GM10847 (cell line): ENCODE data around the gene RFX7.

Experiments
- POLR2A ChIP-seq: IDR thresholded peaks from 2 replicates; pipeline ENCODE4 v1.6.1; 2011; ENCODE audit not compliant: insufficient read length; ENCODE audit errors: extremely low read depth

RFX7 gene

DNA sequence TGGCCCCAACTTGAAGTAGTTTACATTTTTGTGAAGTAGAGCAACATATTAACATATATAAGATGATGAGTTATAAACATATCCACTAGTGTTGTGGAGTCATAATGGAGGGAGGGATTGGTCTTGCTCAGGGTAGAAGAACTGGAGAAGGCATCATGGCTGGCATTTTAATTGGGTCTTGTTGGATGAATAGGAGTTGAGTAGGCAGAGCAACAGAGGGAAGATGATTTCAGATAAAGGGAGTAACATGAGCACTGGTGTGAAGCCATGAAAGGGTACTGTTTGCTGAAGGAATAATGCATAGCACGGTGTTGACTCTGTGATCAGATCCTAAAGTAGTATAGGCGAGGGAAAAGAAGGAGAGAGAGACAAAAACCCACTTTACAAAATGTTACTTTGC is 3.6 kb upstream of the RFX7 start:
- TF ChIP-seq POLR2A, result no peak

DNA sequence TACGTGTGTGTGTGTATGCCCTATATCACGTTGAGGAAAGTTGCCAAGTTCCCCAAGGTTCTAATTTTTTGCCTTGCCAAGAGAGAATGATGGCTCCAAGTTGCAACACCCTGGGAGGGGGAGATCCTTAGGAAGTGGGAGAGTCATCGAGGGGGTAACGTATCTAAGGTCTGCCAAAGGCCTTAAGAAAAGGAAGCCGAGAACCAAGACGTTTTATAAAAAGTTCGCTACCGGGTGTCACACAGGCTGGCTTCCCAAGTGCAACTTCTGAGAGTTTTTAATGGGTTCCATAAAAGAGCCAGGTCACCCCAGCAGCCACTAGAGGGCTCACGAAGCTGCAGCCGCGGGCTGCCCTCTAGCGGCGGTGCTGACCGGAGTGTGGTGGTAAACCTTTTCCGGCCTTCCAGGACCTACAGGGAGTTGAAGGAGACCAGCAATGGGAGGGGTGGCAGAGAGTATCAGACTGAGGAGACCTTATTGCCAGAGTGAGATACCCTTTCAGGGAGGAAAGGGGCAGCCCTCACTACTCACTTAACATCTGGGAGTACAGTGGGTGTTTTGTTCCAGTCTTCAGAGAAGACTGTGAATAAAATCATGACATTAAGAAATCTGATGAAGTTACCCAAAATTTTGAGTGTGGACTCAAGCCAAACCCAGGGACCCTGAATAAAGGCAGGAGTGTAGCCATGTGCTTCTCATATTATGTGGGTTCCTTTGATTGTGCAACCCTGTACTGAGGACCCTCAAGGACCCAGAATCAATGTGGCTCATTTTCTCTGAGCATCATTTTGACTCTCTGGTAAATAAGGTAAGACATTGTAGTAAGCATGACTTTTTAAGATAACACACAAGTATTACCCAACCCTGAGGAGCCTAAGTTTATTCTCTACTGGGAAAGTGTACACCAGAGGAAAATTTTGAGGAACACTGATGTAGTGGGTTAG is 2.5 kb upstream of the RFX7 start:
- TF ChIP-seq POLR2A, result peak; percentile 33

DNA sequence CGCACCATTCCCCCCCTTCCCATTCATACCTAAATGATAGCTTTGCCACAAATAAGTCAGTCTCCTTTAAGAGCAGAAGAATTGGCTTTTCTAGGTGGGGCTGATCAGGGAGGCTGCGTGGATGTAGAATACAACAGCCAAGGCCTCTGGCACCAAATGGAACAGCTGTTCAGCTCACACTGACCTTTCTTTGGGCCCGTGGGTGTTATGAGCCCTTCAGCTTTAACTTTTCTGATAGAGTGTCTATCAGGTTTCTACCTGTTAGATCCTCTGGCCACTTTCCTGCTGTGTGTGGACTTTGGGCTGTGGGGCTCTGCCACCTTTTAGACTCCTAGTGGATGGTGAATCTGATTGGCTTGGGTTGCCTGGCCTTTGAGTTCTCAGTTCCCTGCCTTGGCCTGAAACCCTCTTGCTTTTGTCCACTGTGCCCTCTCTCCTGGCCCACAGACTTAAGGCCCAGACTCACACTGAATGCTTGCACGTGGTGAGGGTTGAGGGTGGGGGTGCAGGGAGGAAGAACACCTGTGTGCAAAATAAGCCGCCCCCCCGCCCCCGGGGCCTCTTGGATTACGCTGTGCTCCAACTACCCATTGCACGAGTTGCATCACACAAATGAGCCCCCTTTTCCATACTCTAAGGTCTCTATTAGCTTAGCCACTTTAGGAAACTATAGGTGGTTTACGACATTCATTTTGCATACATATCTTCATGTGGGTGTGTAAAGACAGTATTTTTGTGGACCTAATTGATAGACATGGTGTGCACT is 1.3 kb upstream of the RFX7 start:
- no peak for TF ChIP-seq POLR2A

DNA sequence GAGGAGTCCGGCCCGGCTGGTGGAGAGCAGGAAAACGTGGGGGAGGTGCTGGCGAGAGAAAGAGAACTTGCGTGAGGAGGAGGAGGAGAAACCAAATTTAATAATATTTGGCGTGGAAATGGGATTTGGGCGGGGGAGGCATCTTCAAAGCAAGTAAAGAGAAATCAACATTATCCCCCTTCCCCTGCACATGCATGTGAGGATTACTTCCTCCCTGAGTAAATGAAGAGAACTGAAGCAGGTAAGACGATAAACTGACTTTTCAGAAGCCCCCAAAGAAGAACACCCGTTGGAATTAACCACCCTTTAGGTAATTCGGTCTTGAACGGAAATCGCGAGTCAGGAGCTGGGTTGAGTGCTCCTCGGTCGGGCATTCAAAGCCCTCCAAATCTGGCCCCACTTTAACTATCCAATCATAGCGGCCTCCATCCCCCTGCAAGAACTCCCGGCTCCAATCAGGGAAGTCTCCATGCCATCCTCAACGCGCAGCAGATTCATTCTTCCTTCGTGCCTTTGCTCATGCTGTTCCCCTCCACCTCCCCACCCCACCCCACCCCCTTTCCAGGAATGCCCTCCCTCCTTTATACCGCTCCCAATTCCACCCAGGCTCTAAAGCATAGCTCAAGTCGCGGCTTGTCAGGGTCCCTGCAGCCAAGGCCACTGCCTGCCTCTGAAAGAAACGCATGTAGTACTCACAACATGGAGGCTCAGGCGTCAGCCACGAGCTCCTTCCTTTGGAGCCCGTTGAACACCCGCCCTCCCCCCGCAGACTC is 545 bp upstream of the RFX7 start:
- no peak for TF ChIP-seq POLR2A

DNA sequence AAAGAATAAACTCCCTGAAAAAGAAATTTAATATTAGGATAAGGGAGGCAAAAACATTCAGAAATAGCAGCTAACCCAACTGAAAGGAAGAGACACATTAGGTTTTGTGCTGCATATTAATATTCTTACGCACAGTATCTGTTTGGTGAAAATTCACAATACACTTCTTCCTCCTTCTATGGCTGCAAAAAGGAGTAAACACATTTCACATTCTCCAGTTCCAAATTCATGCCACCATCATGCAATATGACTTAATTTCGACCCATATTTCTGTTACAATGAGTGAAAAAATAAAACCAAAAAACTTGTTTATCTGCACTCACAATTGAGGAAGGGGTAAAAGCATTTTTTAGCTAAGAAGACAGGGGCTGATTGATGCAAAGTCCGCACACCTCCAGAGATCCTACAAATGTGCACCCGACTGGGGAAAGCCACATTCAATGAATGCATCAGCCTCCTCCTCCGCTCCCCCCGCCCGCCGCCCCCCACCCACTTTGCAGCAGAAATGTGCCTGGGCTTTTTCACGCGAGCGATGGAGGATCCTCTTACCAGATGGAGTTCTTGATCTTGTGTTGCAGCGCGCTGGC is 1.0 kb downstream of the RFX7 start:
- TF ChIP-seq POLR2A, result no peak

DNA sequence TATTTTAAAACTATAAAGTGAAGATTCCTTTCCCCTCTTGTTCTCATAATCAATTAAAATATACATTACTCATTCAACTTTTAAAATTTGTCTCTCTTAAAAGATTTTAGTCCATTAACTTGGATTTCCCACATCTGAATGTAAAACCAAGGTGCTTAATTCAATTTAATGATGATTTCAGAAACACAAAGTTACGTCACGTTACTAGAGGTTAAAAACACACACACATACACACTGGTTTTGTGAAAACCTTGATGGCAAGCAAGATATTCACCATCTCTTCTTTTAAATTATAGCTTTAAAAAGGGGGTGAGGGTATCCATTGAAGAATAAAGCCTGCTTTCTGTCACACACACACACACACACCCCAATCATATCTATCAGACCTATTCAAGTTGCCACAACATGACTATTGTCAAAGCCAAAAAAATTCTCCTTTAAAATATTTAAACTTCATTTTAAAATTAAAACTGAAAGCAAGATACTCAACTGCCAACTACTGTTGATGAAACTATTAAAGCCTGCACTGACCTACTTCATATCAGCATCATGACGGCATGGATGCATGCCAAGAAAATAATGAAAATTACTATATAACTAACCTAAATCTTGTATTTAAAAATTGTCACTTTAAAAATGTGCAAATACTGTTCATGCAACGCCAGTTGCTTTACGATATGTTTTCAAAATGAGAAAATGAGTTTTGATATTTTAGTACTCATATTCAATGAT is 2.1 kb downstream of the RFX7 start:
- TF ChIP-seq POLR2A, result no peak

DNA sequence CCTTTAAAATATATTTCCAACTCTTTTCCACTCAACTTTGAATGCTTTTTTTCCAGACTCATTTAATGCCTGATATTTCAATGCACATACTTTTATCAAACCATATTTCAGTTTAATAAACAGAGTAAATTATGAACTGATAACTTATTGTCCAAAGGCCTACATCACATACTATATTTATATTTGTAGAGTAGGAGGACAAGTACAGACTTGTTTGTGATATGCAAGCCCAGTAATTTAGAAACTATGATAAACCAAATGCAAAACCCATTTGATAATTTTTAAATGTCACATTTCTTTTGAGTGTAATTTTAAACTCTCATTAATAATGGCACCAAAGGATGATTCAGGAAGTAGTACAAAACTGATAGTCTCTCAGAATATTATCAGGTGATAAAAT is 3.3 kb downstream of the RFX7 start:
- TF ChIP-seq POLR2A, result no peak

DNA sequence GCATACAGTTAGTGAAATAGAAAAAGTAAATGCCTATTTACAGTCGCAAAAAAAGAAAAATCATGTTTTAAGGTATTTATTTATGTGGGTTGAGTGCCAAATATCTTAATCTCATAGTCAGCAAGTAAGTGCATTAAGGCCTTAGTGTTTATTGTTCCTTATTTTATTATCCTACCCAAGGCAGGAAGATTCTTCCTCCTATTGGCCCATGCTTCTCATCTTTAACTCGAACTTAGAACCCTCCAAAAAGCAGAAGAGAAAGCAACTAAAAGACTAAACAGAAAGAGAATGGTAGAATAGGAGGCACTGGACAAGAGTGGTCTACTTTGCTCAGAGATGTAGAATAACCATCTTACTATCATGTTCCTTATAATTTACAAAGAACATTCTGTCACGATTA is 7.5 kb downstream of the RFX7 start:
- no peak for TF ChIP-seq POLR2A

DNA sequence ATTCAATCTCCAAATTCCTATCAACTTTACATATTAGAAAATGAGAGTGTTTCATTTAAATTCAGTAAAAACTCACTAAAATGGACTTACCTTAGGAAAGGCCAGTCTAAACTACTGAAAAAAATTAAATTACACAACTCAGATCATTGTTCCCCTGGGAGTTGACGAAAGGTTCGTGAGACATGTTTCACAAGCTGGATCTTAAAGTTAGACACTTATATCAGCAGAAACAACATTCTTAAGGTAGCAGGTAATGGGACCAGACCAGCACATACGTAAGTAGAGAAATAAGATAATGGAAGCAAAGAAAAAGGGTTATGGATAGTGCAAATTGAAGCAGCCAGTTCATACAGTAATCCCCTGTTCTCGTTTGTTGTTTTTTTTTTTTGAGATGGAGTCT is 8.9 kb downstream of the RFX7 start:
- TF ChIP-seq POLR2A, result no peak

DNA sequence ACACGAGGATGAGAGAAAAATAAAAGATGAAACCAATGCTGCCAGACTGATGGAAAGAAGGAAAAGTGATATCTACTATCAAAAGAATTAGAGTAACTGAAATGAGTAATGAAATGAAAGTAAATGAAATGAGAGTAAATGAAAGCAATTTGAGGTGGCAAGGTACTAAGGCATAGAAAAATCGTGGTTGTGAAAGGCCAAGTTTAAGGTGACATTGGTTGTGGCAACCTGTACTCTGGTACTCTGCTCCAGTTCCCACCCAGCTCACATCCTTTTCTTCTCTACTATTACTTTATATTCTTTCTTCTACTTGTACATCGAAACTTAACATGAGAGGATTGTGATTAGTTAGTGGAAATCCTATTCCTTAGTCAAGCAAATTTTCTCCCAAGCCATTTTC is 10.1 kb downstream of the RFX7 start:
- no peak for TF ChIP-seq POLR2A

DNA sequence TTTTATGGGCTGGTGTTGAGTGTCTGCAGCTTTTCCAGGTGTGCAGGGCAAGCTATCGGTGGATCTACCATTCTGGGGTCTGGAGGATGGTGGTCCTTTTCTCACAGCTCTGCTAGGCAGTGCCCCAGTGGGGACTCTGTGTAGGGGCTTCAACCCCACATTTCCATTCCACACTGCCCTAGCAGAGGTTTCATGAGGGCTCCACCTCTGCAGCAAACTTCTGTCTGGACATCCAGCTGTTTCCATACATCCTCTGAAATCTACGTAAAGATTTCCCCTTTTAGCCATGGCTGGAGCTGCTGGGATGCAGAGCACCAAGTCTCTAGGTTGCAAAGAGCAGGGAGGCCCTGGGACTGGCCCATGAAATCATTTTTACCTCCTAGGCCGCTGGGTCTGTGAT is 11.6 kb downstream of the RFX7 start:
- no peak for TF ChIP-seq POLR2A

DNA sequence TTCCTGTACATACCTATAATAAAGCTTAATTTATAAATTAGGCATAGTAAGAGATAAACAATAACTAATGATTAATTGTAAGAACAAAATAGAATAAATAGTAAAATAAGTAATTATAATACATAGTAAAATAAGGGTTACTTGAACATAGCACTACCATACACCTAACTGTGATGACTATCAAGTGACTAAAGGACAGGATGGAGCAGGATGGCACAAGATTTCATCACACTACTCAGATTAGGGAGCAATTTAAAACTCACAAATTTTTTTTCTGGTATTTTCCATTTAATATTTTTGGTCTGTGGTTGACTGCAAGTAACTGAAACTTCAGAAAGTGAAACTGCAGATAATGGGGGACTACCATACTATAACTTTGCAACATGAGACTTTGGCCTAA is 14.8 kb downstream of the RFX7 start:
- no peak for TF ChIP-seq POLR2A

DNA sequence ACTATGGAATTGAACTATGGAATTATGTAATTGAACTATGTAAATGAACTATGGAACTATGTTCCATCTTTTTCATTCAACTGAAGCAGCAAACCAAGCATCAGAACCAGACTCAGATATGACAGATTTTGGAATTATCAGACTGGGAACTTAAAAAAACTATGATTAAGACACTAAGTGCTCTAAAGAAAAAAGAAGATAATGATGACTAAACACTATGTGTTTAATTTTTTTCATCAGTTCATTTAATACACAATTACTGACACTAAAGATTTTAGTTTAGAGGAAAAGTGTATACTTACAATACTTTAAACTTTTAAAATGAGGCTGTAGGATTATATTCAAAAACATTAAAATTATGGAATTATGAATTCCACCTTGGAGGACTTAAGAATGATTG is 15.3 kb downstream of the RFX7 start:
- no peak for TF ChIP-seq POLR2A

DNA sequence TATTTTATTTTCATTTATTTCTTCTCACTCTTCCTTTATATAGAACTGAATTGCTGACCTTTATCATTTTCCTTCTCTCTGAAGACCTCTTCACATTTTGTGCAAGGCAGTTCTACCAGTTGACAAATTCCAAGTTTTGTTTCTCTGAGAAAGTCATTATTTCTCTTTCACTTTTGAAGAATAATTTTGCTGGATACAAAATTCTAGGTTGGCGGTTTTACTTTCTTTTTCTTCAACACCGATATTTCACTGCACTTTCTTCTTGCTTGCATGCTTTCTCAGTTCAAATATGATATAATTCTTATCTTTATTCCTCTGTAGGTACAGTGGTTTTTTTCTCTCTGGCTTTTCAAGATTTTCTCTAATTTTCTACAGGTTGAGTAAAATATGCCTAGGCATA is 15.9 kb downstream of the RFX7 start:
- TF ChIP-seq POLR2A, result no peak

DNA sequence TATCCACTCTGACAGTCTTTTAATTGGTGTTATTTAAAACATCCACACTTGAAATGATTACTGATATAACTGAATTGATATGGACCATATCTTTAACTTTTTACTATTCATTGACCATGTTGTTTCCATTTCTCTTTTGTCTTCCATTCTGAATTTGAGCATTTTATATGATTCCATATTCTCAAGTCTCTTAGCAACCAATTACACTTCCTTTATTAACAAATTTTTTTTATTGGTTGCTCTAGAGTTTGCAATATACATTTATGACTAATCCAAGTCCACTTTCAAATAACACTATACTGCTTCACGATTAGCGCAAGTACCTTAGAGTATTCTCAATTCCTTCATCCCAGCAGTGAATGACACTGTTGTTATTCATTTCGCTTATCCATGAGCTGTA is 16.4 kb downstream of the RFX7 start:
- no peak for TF ChIP-seq POLR2A
